GM12872 (cell line): ENCODE measurements around the gene POPDC2.

Experiments
- CTCF ChIP-seq: IDR thresholded peaks from 3 replicates; pipeline ENCODE4 v1.5.1; 2011; ENCODE audit warnings: low read depth, mild to moderate bottlenecking, low read length, moderate library complexity; ENCODE audit not compliant: insufficient read depth

Gene POPDC2

GRCh38 chr3:119613872-119614271, 46.5 kb downstream of the POPDC2 start:
- TF ChIP-seq CTCF, result no peak

GRCh38 chr3:119613201-119613600, 47.2 kb downstream of the POPDC2 start:
- TF ChIP-seq CTCF, result no peak

GRCh38 chr3:119611664-119612063, 48.7 kb downstream of the POPDC2 start:
- TF ChIP-seq CTCF, result no peak

- TF ChIP-seq CTCF, result no peak
Observed at GRCh38 chr3:119609301-119609700, 51.1 kb downstream of the POPDC2 start.

- no peak for TF ChIP-seq CTCF
Observed at GRCh38 chr3:119608405-119609000, 51.9 kb downstream of the POPDC2 start.

- no peak for TF ChIP-seq CTCF
Observed at GRCh38 chr3:119604878-119605277, 55.5 kb downstream of the POPDC2 start.

GRCh38 chr3:119602676-119603075, 57.7 kb downstream of the POPDC2 start:
- no peak for TF ChIP-seq CTCF

GRCh38 chr3:119601154-119601553, 59.2 kb downstream of the POPDC2 start:
- no peak for TF ChIP-seq CTCF
